ENCODE measurements around the gene CHCHD5. TPM values are rescaled to one million over a fixed set of nuclear protein-coding genes. Genes with fewer than 3 reads are reported as not detected.
A peak's percentile ranks its signal among the peaks of the same experiment; 100 is the strongest.

The CHCHD5 gene
- total RNA-seq, 1 experiment from 2014 or later: 56.0 TPM

- peak; percentile 44 to 56 for TF ChIP-seq CTCF (IDR thresholded peaks at IDR 0.05; ENCODE audit: insufficient read depth in 1 of 2, low read depth in 1 of 2, low read length in 1 of 2, severe bottlenecking in 1 of 2, unreplicated experiment in 1 of 2)
- H3K27me3 ChIP-seq (replicated peaks; ENCODE audit: control insufficient read depth, insufficient read depth, low read length): no peaks in the 10 kb centered on the region
- H3K4me1 Mint-ChIP-seq (ENCODE audit: low read depth, unreplicated experiment): peaks cover 8% of the 10 kb centered on the region
- H3K27ac Mint-ChIP-seq (ENCODE audit: unreplicated experiment): no peak overlapping the region
- ChIA-PET CTCF (interaction anchor here (0.9 kb wide), 1 partner anchor 101 kb away, joined by 5 read pairs; no protein-coding TSS in a partner anchor), POLR2A (interaction anchor here (0.7 to 1.6 kb wide), 2 partner anchors 9 to 1475 kb away, joined by 4 to 8 read pairs; no protein-coding TSS in a partner anchor)
- peaks cover 13% of the 10 kb centered on the region for H3K4me1 ChIP-seq
- DNase-seq: peak; percentile 33 to 61
- H3K9me3 ChIP-seq: no peaks in the 10 kb centered on the region
- BruUV-seq (replicated peaks): no TSS peak
- H3K36me3 Mint-ChIP-seq (ENCODE audit: insufficient read depth, unreplicated experiment): peaks cover 26% of the 10 kb centered on the region
- H3K4me3 Mint-ChIP-seq (ENCODE audit: unreplicated experiment): no peak overlapping the region
- H3K27me3 Mint-ChIP-seq (ENCODE audit: insufficient read depth, unreplicated experiment): no peaks in the 10 kb centered on the region
- H3K36me3 ChIP-seq (ENCODE audit: control insufficient read depth, insufficient read depth, low read length): peaks cover 2% of the 10 kb centered on the region; the same call in 1 of the 2 replicates
- H3K4me3 ChIP-seq (ENCODE audit: low read depth, low read length): no peak overlapping the region
- no peaks in the 10 kb centered on the region for H3K9me3 Mint-ChIP-seq (ENCODE audit: unreplicated experiment)
- intact Hi-C loops (cut with micrococcal nuclease; ENCODE audit: unreplicated experiment): loop anchor here (1.0 to 10.0 kb wide), 2 partner anchors 101 to 688 kb away; partner anchors contain the start of gene MERTK
Observed at GRCh38 chr2:112582314-112582746, 2.1 kb upstream of the CHCHD5 start.

GRCh38 chr2:112583497-112584133 lies 794 bp upstream of the CHCHD5 start:
- TF ChIP-seq CTCF (IDR thresholded peaks at IDR 0.05; ENCODE audit: insufficient read depth in 1 of 2, low read depth in 1 of 2, low read length in 1 of 2, severe bottlenecking in 1 of 2, unreplicated experiment in 1 of 2): no peak
- Histone ChIP-seq H3K4me3 (ENCODE audit: low read depth, low read length) (peak overlapping the region; percentile 67), H3K36me3 (ENCODE audit: control insufficient read depth, insufficient read depth, low read length) (peaks cover 2% of the 10 kb centered on the region; the same call in 1 of the 2 replicates), H3K4me1 (peaks cover 13% of the 10 kb centered on the region), H3K9me3 (no peaks in the 10 kb centered on the region), H3K27me3 (replicated peaks; ENCODE audit: control insufficient read depth, insufficient read depth, low read length) (no peaks in the 10 kb centered on the region)
- CTCF ChIA-PET: interaction anchor here (0.6 to 1.1 kb wide), 6 partner anchors 38 to 696 kb away, joined by 3 to 5 read pairs (median 3); no protein-coding TSS in a partner anchor
- H3K4me3 Mint-ChIP-seq (ENCODE audit: unreplicated experiment): peak overlapping the region; percentile 80
- no peaks in the 10 kb centered on the region for H3K9me3 Mint-ChIP-seq (ENCODE audit: unreplicated experiment)
- POLR2A ChIA-PET: interaction anchor here (0.5 to 2.2 kb wide), 3 partner anchors 8 to 1064 kb away, joined by 3 to 13 read pairs (median 4); partner anchors contain the start of gene SLC20A1
- peak; percentile 24 to 32 for DNase-seq
- intact Hi-C loops (cut with micrococcal nuclease; ENCODE audit: unreplicated experiment): loop anchor here (1.0 to 10.0 kb wide), 4 partner anchors 41 to 689 kb away; partner anchors contain the start of genes MERTK, POLR1B and SLC20A1
- BruUV-seq (replicated peaks): TSS peak; percentile 67
- H3K4me1 Mint-ChIP-seq (ENCODE audit: low read depth, unreplicated experiment): peaks cover 8% of the 10 kb centered on the region
- H3K27ac Mint-ChIP-seq (ENCODE audit: unreplicated experiment): peak overlapping the region; percentile 97
- H3K27me3 Mint-ChIP-seq (ENCODE audit: insufficient read depth, unreplicated experiment): no peaks in the 10 kb centered on the region
- peaks cover 31% of the 10 kb centered on the region for H3K36me3 Mint-ChIP-seq (ENCODE audit: insufficient read depth, unreplicated experiment)

GRCh38 chr2:112584891-112585250 lies 462 bp downstream of the CHCHD5 start:
- peaks cover 13% of the 10 kb centered on the region for H3K4me1 ChIP-seq
- peaks cover 2% of the 10 kb centered on the region; the same call in 1 of the 2 replicates for H3K36me3 ChIP-seq (ENCODE audit: control insufficient read depth, insufficient read depth, low read length)
- ChIA-PET POLR2A (interaction anchor here (1.0 to 2.2 kb wide), 3 partner anchors 42 to 141 kb away, joined by 3 to 13 read pairs (median 3); partner anchors contain the start of gene SLC20A1), CTCF (interaction anchor here (1.0 to 1.2 kb wide), 3 partner anchors 60 to 301 kb away, joined by 3 to 8 read pairs (median 3); no protein-coding TSS in a partner anchor)
- peaks cover 35% of the 10 kb centered on the region for H3K36me3 Mint-ChIP-seq (ENCODE audit: insufficient read depth, unreplicated experiment)
- H3K27me3 ChIP-seq (replicated peaks; ENCODE audit: control insufficient read depth, insufficient read depth, low read length): no peaks in the 10 kb centered on the region
- TF ChIP-seq CTCF (IDR thresholded peaks at IDR 0.05; ENCODE audit: insufficient read depth in 1 of 2, low read depth in 1 of 2, low read length in 1 of 2, severe bottlenecking in 1 of 2, unreplicated experiment in 1 of 2): no peak
- H3K9me3 Mint-ChIP-seq (ENCODE audit: unreplicated experiment): no peaks in the 10 kb centered on the region
- TSS peak; percentile 70 for BruUV-seq (replicated peaks)
- H3K27me3 Mint-ChIP-seq (ENCODE audit: insufficient read depth, unreplicated experiment): no peaks in the 10 kb centered on the region
- H3K27ac Mint-ChIP-seq (ENCODE audit: unreplicated experiment): peak overlapping the region; percentile 97
- peak overlapping the region; percentile 67 for H3K4me3 ChIP-seq (ENCODE audit: low read depth, low read length)
- intact Hi-C loops (cut with micrococcal nuclease; ENCODE audit: unreplicated experiment): loop anchor here (1.0 to 10.0 kb wide), 4 partner anchors 43 to 690 kb away; partner anchors contain the start of genes MERTK, POLR1B and SLC20A1
- H3K4me3 Mint-ChIP-seq (ENCODE audit: unreplicated experiment): peak overlapping the region; percentile 80
- no peaks in the 10 kb centered on the region for H3K9me3 ChIP-seq
- peaks cover 8% of the 10 kb centered on the region for H3K4me1 Mint-ChIP-seq (ENCODE audit: low read depth, unreplicated experiment)
- DNase-seq: no peak

All from Caco-2 (cell line).